Head of caudate nucleus (tissue), 42 donors: ENCODE data around the gene CALML6.

ENCODE experiments used
- DNase-seq, 42 donors: peaks; one replicate each; pipeline versions ENCODE4 v3.0.0 to v3.0.0-alpha.2; 2020 to 2021; ENCODE audit warnings: mixed read lengths in 7 of 42
- intact Hi-C: fragments of 100-400 bp; cut with DNase I; formaldehyde crosslinking; loops from one replicate; pipeline ENCODE4 v1.15.0; 2022

CALML6 gene

DNA sequence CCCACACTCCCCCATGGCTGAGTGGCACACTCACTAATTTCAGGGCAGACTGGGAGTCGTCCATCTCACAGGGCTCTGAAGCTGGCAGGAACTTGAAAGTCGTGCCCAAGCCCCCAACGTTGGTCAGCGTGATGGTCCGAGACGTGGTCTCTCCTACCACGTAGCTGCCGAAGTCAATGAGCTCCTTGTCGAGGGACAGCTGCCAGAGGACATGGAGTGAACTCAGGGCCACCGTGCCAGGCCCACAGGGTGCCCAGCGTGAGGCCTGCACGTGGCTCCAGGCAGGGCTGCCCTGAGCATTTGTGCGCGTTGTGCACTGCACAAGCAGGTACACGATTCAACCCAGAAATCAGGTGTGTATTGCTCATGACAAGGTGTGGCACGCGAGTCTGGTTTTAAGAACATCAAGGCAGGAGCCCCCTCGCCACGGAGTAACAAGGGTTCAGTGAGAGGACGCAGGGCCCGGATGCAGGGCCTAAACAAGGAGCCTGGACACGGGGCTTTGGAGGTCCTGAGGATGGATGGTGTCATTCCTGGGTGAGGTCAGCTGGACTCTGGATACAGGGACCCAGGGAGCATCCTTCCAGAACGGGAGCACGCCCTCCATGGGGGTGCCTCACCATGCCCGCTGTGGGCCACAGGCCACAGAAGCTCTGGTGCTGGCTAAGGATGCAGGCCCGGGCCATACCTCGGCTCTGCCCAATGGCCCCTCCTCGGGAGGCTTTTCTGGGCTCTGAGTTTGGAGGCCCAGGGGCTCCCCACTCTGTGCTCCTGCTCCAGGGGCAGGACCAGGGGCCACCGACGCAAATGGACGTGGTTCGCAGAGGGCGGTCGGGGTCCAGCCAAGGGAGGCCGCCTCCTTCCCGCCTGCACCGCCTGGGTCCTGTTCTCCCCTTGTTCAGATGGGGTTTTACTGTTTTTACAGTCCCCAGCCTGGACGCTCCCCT lies 41.8 kb downstream of the CALML6 start:
- no peak for DNase-seq
- intact Hi-C loops = no loop called here

DNA sequence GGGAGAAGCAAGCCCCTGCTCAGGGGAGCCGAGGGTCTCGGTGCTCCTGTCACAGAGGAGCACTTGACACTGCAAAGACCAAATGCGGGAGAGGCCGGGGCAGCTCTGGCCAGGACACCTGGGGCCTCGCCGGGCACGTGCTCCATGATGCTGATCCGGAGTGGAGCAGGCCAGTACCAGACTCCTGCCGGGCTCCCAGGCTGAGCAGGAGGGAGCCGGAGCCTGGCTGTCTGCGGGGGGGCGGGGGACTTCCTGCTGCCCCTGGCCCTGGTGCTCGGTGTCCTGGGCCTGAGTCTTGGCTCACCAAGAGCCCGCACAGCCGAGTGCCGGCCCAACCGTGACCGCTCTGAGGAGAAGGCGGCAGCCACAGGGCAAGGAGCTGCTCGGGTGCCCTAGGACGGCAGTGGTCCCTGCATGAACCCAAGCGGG lies 42.5 kb downstream of the CALML6 start:
- intact Hi-C loops = no loop called here
- DNase-seq = no peak

DNA sequence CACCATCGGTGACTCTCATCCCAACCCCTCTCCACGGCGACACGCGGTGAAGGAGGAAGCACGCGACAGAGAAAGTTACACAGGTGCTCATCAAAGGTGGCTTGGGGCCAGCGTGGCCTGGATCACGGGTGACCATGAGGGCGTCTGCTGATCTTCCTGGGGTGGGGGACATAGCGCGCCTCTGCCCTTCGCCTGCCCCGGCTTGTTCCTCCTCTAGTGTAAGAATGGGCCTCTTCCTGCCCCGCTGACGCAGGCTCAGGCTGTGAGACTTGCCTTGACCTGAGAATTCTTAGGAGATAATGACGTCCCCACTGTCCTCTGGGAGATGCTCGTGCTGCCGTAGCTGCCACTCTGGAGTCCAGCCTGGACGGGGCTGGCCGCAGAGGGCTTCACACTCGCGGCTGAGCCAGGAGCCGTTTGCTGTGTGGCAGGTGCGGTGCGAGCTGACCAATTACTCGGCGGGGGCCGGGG lies 43.0 kb downstream of the CALML6 start:
- intact Hi-C loops = no loop called here

DNA sequence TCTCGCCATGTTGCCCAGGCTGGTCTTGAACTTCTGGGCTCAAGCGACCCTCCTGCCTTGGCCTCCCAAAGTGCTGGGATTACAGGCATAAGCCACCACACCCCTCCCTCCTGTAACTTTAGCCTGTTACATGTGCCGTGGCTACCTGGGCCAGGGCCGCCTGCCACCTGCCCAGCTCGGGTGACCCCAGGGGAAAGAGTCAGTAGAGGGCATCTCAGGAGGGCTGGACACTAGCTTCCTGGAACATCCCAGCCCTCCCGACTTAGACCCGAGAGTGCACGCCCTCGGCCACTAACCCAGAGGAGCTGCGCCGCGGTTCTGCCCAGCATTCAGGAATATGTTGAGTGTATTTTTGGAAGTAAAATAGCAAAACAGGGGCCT lies 44.4 kb downstream of the CALML6 start:
- intact Hi-C loops = no loop called here
- DNase-seq = no peak

More for the DNA sequence above, 43.0 kb downstream of the CALML6 start:
- DNase-seq = no peak

DNA sequence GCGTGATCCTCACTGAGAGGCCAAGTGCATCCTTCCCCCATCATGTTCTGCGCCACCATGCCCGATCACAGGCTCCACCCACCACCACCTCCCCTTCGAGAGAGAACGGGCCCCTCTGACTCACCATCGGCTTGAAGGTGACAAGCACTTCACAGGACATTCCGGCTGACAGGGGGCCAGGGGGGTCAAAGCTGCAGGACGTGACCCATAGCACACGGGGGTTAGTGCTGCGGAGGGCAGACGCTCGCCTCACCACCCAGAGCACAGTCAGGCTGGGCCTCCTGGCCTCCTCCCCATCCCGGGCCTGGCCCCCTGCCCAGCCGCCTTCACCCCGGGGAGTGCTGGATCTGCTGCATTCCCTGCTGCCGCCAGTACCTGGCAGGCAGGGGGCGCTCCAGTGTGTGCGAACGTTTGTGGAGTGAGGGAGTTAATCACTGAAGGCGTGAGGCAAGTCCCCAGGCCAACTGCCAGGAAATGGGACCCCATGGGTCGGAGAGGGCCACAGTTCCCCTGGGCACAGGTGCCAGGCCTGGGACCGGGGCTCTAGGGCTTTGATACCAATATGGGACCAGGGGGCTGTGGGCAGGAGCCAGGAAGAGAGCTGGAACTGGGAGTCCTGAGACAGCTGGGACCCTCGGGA lies 44.9 kb downstream of the CALML6 start:
- intact Hi-C loops = no loop called here
- peak; percentile 32 to 88 (median 79) for DNase-seq

GRCh38 chr1:1960480-1961196 lies 45.6 kb downstream of the CALML6 start:
- DNase-seq = no peak
- intact Hi-C loops = no loop called here

DNA sequence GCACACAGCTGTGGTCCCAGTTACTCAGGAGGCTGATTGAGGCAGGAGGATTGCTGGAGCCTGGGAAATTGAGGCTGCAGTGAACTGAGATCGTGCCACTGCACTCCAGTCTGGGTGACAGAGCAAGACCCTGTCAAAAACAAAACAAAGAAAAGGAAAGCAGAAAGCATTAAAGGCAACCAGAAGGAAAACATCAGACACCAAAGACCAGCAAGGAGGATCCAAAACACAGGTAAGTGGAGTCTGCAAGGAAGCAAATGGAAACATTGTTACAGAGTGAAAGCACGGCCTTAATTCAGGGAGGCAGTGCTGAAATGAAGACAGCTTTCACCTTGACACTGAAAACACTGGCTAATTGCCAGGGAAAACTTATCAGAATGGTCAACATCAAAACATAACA lies 47.7 kb downstream of the CALML6 start:
- intact Hi-C loops = no loop called here

GRCh38 chr1:1963570-1963969 lies 48.5 kb downstream of the CALML6 start:
- DNase-seq = no peak
- intact Hi-C loops = no loop called here

More for the DNA sequence above, 47.7 kb downstream of the CALML6 start:
- no peak for DNase-seq

DNA sequence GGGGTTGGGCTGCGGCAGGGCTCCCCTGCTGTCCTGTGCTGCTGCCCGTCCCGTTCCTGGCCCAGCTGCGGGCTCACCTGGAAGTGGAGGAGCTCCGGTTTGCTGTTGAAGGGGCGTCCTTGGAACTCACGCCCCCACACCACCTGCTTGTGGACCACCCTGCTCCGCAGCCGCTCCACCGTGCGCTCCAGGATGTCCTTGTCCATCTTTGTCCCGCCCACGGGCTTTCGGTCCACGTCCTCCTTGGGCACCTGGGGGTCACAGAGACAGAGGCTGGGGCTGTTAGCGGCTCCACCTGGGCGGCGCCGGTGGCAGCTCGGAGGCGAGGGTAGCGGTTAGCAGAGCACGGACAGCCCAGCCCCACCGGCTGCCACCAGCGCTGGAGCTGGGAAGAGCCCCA lies 49.8 kb downstream of the CALML6 start:
- intact Hi-C loops = no loop called here
- no peak for DNase-seq

- intact Hi-C loops = no loop called here
- no peak for DNase-seq
These were observed 50.5 kb downstream of the CALML6 start for GRCh38 chr1:1965546-1965945.

- peak in 24 of 42 donors; percentile 12 to 64 (median 38) for DNase-seq
- intact Hi-C loops = no loop called here
These were observed 51.1 kb downstream of the CALML6 start for GRCh38 chr1:1966071-1966740.
